ENCODE measurements around the gene GMPR2. TPM values are rescaled to one million over a fixed set of nuclear protein-coding genes. Genes with fewer than 3 reads are reported as not detected.

Gene GMPR2
- total and polyA plus RNA-seq, 2 of the 13 experiments (the other 11 are each of a cell fraction or from before 2014, with no cell fraction given), result 210 to 273 TPM

GRCh38 chr14:24212924-24213865 lies 19.5 kb upstream of the GMPR2 start, which contains the start of gene CHMP4A (continued):
- TF ChIP-seq ZSCAN22 (CRISPR knock-in tag; IDR thresholded peaks at IDR 0.05) (0 out of 2 replicates have a peak, but pooled peaks have one; percentile 38), ZFP36 (IDR thresholded peaks at IDR 0.05; ENCODE audit: borderline replicate concordance, low read depth, low read length, partially characterized antibody) (no peak), GFI1 (CRISPR knock-in tag; IDR thresholded peaks at IDR 0.05; ENCODE audit: borderline replicate concordance) (no peak; the same call in 1 of the 2 replicates), HNRNPLL (IDR thresholded peaks at IDR 0.05; ENCODE audit: low read depth, low read length, poor library complexity, severe bottlenecking) (peak; percentile 77), SIX1 (CRISPR knock-in tag; IDR thresholded peaks at IDR 0.05; ENCODE audit: borderline replicate concordance) (no peak), NFIB (CRISPR knock-in tag; IDR thresholded peaks at IDR 0.05; ENCODE audit: borderline replicate concordance) (no peak), SMYD3 (CRISPR knock-in tag; IDR thresholded peaks at IDR 0.05) (peak; percentile 96), ETV6 (CRISPR knock-in tag; conservative IDR thresholded peaks at IDR 0.05) (peak; percentile 97), PAWR (CRISPR knock-in tag; IDR thresholded peaks at IDR 0.05; ENCODE audit: borderline replicate concordance) (peak; percentile 98; the same call in 1 of the 2 replicates), BCL3 (CRISPR knock-in tag; IDR thresholded peaks at IDR 0.05) (peak; percentile 98), AGO2 (optimal IDR thresholded peaks at IDR 0.05; ENCODE audit: low read depth, low read length) (peak; percentile 100), ZSCAN31 (CRISPR knock-in tag; IDR thresholded peaks at IDR 0.05; ENCODE audit: low read depth) (peak; percentile 96), ZNF652 (CRISPR knock-in tag; IDR thresholded peaks at IDR 0.05; ENCODE audit: borderline replicate concordance, low read depth) (no peak; the same call in 1 of the 2 replicates)
- TF ChIP-seq, protein P1, sequence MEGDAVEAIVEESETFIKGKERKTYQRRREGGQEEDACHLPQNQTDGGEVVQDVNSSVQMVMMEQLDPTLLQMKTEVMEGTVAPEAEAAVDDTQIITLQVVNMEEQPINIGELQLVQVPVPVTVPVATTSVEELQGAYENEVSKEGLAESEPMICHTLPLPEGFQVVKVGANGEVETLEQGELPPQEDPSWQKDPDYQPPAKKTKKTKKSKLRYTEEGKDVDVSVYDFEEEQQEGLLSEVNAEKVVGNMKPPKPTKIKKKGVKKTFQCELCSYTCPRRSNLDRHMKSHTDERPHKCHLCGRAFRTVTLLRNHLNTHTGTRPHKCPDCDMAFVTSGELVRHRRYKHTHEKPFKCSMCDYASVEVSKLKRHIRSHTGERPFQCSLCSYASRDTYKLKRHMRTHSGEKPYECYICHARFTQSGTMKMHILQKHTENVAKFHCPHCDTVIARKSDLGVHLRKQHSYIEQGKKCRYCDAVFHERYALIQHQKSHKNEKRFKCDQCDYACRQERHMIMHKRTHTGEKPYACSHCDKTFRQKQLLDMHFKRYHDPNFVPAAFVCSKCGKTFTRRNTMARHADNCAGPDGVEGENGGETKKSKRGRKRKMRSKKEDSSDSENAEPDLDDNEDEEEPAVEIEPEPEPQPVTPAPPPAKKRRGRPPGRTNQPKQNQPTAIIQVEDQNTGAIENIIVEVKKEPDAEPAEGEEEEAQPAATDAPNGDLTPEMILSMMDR (CRISPR knock-in tag; IDR thresholded peaks at IDR 0.05), result peak; percentile 69
- TF ChIP-seq, protein P2, sequence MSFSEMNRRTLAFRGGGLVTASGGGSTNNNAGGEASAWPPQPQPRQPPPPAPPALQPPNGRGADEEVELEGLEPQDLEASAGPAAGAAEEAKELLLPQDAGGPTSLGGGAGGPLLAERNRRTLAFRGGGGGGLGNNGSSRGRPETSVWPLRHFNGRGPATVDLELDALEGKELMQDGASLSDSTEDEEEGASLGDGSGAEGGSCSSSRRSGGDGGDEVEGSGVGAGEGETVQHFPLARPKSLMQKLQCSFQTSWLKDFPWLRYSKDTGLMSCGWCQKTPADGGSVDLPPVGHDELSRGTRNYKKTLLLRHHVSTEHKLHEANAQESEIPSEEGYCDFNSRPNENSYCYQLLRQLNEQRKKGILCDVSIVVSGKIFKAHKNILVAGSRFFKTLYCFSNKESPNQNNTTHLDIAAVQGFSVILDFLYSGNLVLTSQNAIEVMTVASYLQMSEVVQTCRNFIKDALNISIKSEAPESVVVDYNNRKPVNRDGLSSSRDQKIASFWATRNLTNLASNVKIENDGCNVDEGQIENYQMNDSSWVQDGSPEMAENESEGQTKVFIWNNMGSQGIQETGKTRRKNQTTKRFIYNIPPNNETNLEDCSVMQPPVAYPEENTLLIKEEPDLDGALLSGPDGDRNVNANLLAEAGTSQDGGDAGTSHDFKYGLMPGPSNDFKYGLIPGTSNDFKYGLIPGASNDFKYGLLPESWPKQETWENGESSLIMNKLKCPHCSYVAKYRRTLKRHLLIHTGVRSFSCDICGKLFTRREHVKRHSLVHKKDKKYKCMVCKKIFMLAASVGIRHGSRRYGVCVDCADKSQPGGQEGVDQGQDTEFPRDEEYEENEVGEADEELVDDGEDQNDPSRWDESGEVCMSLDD (CRISPR knock-in tag; IDR thresholded peaks at IDR 0.05; ENCODE audit: borderline replicate concordance), result peak; percentile 74; the same call in 1 of the 2 replicates
- TF ChIP-seq, protein P3, sequence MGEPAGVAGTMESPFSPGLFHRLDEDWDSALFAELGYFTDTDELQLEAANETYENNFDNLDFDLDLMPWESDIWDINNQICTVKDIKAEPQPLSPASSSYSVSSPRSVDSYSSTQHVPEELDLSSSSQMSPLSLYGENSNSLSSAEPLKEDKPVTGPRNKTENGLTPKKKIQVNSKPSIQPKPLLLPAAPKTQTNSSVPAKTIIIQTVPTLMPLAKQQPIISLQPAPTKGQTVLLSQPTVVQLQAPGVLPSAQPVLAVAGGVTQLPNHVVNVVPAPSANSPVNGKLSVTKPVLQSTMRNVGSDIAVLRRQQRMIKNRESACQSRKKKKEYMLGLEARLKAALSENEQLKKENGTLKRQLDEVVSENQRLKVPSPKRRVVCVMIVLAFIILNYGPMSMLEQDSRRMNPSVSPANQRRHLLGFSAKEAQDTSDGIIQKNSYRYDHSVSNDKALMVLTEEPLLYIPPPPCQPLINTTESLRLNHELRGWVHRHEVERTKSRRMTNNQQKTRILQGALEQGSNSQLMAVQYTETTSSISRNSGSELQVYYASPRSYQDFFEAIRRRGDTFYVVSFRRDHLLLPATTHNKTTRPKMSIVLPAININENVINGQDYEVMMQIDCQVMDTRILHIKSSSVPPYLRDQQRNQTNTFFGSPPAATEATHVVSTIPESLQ (CRISPR knock-in tag; conservative IDR thresholded peaks at IDR 0.05), result peak; percentile 50; the same call in 1 of the 2 replicates
- TF ChIP-seq, protein P4, sequence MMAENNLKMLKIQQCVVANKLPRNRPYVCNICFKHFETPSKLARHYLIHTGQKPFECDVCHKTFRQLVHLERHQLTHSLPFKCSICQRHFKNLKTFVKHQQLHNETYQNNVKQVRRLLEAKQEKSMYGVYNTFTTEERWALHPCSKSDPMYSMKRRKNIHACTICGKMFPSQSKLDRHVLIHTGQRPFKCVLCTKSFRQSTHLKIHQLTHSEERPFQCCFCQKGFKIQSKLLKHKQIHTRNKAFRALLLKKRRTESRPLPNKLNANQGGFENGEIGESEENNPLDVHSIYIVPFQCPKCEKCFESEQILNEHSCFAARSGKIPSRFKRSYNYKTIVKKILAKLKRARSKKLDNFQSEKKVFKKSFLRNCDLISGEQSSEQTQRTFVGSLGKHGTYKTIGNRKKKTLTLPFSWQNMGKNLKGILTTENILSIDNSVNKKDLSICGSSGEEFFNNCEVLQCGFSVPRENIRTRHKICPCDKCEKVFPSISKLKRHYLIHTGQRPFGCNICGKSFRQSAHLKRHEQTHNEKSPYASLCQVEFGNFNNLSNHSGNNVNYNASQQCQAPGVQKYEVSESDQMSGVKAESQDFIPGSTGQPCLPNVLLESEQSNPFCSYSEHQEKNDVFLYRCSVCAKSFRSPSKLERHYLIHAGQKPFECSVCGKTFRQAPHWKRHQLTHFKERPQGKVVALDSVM (CRISPR knock-in tag; IDR thresholded peaks at IDR 0.05), result peak; percentile 61; the same call in 1 of the 2 replicates
